SKM-1 (cell line): ENCODE results near the gene ABHD17C.
"Not testable (repeated sequence)": the region's sequence is repeated elsewhere in the genome, so short reads cannot be mapped to it uniquely, and the experiment has no call there.

Source experiments
- DNase-seq: peaks from one replicate; lab custom pipeline; 2025; ENCODE audit not compliant: unreplicated experiment; lab: John Stamatoyannopoulos, UW

The ABHD17C gene

DNA sequence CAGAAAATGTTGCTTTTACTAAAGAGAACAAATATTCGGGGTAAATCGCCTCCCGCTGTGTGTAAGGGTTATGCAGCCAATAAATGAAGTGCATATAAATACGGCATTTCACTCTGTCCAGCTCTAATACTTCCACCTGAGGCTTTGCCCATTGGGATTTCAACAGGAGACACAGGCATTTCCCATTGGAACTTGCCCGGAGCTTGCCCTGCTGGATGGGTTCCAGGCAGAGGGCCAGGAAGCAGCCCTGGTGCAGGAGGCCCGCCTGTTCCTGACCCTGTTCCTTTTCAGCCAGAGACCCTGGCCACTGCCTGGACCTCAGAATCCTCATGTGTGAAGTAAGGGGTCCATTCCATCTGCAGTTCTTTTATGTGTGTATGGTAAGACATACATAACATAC, 66.6 kb downstream of the ABHD17C start:
- no peak for DNase-seq

- DNase-seq: not testable (repeated sequence)
Observed at GRCh38 chr15:80763235-80763634, 68.1 kb downstream of the ABHD17C start.

DNA sequence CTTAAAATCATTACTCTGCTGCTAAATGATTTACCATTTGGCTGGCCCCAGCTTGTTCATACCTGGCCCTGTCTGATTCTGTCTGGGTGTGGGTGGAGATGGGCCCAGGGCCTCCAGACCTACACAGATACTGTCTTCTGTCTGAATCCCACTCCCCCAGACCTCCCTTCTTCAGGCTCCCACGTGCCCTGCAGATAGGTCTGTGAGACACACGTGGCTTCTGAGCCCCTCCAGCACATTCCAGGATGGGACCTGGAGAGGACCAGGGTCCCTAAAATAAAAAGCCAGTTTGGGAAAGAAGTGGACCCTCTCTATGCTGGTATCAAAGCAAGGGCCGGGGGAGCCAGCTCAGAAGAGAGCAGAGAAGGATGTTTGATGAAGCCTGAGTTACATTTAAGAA, 69.4 kb downstream of the ABHD17C start:
- no peak for DNase-seq

DNA sequence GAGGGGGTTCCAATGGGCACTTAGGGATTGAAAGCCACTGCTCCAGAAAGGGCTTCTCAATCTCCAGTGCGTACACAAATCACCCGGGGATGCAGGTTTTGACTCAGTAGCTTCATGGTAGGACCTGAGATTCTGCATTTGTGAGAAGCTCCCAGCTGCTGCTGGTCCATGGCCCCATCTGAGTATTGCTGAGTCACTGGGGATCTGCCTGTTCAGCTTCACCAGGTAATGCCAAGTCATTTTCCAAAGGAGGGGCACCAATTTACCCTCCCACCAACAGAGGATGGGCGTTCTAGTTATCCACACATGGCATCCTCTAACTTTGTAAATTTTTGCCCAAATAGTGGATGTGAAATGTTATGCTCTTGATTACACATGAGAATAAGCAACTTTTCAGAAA, 71.2 kb downstream of the ABHD17C start:
- no peak for DNase-seq

DNA sequence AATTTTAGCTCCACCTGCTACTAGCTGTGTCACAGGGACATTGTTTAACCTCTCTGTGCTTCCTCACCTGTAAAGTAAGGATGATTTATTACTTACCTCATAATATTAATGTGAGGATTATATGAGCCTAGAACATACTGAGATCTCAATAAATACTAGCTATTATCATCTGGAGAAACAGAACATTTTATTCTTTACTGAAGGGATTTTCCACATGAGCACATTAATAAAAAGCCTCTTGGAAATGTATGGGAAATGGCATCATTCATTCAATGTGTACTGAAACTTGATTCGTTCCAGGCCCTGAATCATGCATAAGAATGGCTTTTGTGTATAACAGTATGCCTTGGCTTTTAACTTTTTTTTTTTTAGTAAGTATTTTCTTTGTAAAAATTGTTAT, 73.0 kb downstream of the ABHD17C start:
- no peak for DNase-seq

DNA sequence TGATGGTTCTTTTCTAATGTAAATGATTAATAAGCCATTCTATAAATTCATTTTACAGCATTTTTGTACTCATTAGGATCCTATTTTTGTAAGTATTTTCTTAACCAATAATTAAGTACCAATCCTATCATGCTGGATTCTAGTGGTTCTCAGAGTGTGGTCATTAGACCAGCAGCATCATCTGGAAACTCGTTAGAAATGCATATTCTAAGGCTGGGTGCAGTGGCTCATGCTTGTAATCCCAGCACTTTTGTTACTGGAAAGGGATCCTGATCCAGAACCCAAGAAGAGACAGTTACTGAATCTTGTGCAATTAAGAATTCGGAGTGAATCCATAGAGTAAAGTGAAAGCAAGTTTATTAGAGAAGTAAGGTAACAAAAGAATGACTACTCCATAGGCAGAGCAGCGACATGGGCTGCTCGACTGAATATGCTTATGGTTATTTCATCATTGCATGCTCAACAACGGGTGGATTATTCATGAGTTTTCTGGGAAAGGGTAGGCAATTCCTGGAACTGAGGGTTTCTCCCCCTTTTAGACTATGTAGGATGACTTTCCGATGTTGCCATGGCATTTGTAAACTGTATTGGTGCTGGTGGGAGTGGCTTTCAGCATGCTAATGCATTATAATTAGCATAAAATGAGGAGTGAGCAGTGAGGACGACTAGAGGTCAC, 74.2 kb downstream of the ABHD17C start:
- DNase-seq: no peak

DNA sequence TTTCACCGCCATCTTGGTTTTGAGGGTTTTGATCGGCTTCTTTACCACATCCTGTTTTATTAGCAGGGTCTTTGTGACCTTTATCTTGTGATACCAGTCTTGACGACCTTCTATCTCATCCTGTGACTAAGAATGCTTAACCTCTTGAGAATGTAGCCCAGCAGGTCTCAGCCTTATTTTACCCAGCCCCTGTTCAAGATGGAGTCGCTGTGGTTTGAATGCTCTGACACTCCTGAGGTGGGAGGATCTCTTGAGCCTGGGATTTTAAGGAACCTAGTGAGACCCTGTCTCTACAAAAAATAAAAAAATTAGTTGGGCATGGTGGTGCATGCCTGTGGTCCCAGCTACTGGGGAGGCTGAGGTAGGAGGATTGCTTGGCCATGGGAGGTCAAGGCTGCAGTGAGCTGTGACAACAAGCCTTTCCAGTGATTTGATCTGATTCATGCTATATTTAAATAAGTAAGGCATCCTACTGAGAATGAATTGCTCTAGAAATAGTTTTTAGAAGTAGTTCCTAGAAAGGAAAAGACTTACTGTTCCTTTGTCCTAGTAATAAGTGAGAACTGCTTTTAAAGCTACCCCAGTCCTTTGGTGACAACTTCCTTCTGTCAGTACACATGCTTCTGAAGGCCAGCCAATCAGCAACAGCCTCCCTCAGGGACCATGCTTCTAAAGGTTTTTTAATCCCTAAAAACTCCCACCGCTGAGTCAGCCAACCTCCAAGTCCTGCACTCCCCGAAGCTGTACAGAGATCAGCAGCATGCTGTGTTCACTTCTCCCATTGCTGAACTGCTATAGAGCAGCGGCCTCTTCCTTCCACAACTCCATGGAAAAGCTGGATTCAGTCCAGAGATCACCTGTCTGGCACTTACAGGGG, 75.0 kb downstream of the ABHD17C start:
- no peak for DNase-seq

DNA sequence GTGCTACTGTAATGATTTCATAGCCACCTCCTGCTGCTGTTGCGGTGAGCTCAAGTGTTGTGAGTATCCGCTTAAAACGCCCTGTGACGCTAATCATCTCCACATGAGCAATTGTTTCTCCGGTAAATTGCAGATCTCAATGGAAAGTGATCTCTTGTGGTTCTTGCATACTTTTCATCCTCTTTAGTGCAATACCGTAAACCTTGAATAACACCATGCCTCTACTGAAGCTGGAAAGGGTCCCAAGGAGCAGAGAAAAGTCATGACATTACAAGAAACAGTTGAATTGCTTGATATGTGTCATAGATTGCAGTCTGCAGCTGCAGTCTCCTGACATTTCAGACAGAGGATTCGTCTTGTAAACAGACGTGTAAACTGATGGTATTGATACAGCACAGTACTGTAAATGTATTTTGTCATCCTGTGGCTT, 78.0 kb downstream of the ABHD17C start:
- no peak for DNase-seq

DNA sequence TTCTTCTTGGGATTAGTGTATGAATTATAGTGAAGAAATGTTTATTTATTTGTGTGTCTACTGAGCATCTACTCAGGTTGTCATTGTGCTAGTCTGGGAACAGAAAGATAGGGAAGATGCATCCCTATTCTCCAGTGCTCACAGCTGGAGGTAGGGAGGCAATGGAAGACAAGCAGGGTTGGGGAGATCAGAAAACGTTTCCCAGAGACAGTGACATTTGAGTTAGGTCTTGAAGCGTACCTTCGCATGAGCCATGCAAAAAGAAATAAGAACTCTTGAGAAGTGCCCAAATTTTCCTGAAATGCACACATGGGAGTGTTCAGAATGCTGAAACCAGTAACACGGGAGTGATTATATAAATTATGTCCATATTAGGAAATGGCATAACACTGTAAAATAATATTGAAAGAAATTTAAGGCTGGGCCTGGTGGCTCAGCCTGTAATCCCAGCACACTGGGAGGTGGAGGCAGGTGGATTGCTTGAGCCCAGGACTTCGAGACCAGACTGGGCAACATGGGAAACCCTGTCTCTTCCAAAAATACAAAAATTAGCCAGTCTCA, 78.8 kb downstream of the ABHD17C start:
- no peak for DNase-seq

- no peak for DNase-seq
Observed at GRCh38 chr15:80774486-80774885, 79.4 kb downstream of the ABHD17C start.

DNA sequence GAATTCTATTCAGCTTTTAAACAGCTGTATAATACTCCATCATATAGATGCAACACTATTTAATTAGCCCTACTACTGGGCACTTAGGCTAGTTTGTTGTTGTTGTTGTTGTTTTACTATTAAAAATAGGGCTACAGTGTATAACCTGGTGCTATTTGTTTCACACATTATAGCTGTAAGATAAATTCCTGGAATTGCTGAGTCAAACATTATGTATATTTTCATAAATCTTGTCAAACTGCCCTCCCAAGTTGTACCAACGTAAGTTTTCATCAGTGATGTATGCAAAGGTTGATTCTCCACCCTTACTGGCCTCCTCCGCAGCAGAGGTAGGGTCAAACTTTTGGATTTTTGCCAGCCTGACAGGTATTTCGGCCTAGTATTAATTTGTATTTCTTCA, 80.2 kb downstream of the ABHD17C start:
- DNase-seq: no peak

DNA sequence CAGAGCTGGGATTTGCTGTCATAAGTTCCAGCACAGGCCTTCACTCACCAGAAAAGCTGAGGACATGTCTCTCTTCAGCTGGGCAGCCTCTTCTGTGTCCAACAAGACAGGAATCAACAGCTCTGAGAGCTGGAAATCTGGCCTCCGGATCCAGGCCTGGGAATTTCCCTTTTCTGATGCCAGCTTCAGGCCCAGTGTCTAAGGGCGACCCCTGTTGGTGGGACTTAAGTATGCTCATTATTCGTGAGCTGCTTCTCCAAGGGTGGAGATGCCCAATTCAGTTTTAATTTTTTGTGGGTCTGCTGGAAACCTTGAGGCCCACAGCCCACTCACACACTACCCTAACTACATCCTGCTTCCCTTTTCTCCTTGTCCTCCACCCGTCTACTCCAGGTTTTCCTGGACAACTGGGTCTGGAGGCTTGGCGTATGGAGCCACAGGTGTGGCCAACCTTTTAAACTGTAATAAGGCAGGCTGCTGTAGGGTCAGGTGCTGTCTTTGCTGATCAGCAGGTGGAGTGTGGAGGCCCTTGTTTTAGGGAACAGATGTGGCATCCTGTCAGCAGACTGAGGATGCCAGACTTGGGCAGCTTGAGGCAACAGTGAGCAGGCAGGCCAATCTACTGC, 81.4 kb downstream of the ABHD17C start:
- peak; percentile 55 for DNase-seq

- DNase-seq: peak; percentile 51
Observed at GRCh38 chr15:80777137-80777536, 82.0 kb downstream of the ABHD17C start.

DNA sequence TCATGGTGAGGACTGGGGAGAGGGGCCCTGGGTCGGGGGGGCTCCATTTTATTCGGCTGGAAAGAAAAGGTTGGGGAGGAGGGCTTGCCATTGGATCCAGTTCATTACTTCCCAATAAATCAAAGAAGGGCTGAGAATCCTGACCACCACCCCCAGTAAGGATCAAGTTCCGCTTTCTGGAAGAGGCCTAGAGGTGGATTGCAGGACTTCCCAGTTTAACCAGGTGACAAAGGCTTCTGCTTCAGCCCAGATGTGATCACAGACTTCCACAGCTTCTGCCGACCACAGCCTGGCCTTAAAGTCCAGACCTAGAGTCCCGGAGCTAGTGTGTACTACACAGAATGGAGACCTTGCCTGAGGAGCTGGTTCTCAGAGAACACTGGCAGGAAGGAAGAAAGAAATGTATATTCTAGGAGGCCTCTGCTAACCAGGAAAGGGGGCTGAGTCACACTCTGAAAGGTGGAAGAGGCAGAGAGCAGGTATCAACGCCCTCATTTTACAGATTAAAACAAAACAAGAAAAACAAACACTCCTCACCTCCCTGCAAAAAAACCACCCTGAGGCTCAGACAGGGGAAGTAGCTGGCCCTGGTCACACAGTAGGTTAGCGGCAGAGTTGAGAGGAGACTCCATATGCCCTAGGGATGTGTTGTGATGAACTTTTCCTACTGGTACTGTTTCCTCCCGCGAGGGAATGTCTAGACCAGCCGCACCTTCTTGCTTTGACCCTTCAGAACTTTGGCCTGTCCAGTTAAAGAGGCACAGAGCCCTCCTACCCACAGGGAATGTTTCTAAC, 82.9 kb downstream of the ABHD17C start:
- DNase-seq: no peak

- DNase-seq: no peak
Observed at GRCh38 chr15:80778621-80778963, 83.5 kb downstream of the ABHD17C start.

- DNase-seq: no peak
Observed at GRCh38 chr15:80778964-80779657, 84.0 kb downstream of the ABHD17C start, which contains the start of gene CEMIP. TSS of gene CEMIP (plus strand) at chr15:80779370. CDS start at chr15:80873880, 94,510 bp downstream.

GRCh38 chr15:80779658-80780415, 84.7 kb downstream of the ABHD17C start:
- no peak for DNase-seq

DNA sequence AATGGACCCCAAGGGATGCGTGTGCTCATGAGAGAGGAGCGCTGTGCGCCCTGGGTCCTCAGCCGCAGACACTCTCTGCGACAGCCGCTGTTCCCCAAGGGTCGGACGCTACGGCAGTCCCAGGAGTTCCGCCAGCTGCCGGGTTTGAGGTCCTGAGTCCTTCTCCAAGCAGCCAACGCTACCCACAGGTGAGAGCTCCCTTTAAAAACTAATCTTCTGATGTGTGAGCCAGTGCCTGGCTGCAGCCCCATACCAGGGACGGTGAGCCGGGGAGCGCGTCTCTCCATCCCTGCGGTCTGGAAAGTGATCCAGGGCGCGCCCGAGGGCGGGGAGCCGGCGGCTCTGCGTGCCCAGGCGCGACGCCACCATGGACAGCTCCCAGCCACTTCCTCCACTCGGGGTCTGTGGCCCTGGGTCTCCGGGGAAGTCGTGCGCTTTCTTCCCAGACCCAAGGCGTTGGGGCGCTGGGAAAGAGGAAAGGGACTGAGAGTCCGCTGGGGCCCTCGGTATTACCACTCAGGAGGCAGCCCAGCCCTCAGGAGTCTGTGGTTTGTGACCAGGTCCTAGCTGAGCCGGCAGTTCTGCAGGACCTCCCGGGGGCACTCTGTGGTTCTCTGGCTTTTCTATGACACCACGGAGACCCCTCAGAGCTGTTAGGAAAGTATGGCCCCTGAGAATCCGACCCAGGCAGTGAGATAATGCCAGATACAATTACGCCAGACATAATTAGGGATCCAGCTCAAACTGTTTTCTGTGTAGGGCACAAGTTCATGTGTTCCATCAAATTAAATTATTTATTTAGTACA, 85.5 kb downstream of the ABHD17C start:
- DNase-seq: no peak

GRCh38 chr15:80783260-80783659, 88.2 kb downstream of the ABHD17C start:
- no peak for DNase-seq
